Measurements from ENCODE around the gene FSTL3.
"Not testable (repeated sequence)": the region's sequence is repeated elsewhere in the genome, so short reads cannot be mapped to it uniquely, and the experiment has no call there.

GRCh38 chr19:698529-698928 is 22.3 kb downstream of the FSTL3 start:
- TF ChIP-seq FOXM1 (CRISPR knock-in tag; IDR thresholded peaks at IDR 0.05); ZNF263 (CRISPR knock-in tag; IDR thresholded peaks at IDR 0.05); SRF (IDR thresholded peaks at IDR 0.05; ENCODE audit: low read depth, low read length); ATF7 (IDR thresholded peaks at IDR 0.05); ATF7 (CRISPR knock-in tag; IDR thresholded peaks at IDR 0.05); SMARCC2 (IDR thresholded peaks at IDR 0.05); GABPA (IDR thresholded peaks at IDR 0.05; ENCODE audit: low read depth, low read length); GABPA (CRISPR knock-in tag; IDR thresholded peaks at IDR 0.05; ENCODE audit: low read depth); GABPB1 (CRISPR knock-in tag; IDR thresholded peaks at IDR 0.05): not testable (repeated sequence)
- TF ChIP-seq, protein P1, sequence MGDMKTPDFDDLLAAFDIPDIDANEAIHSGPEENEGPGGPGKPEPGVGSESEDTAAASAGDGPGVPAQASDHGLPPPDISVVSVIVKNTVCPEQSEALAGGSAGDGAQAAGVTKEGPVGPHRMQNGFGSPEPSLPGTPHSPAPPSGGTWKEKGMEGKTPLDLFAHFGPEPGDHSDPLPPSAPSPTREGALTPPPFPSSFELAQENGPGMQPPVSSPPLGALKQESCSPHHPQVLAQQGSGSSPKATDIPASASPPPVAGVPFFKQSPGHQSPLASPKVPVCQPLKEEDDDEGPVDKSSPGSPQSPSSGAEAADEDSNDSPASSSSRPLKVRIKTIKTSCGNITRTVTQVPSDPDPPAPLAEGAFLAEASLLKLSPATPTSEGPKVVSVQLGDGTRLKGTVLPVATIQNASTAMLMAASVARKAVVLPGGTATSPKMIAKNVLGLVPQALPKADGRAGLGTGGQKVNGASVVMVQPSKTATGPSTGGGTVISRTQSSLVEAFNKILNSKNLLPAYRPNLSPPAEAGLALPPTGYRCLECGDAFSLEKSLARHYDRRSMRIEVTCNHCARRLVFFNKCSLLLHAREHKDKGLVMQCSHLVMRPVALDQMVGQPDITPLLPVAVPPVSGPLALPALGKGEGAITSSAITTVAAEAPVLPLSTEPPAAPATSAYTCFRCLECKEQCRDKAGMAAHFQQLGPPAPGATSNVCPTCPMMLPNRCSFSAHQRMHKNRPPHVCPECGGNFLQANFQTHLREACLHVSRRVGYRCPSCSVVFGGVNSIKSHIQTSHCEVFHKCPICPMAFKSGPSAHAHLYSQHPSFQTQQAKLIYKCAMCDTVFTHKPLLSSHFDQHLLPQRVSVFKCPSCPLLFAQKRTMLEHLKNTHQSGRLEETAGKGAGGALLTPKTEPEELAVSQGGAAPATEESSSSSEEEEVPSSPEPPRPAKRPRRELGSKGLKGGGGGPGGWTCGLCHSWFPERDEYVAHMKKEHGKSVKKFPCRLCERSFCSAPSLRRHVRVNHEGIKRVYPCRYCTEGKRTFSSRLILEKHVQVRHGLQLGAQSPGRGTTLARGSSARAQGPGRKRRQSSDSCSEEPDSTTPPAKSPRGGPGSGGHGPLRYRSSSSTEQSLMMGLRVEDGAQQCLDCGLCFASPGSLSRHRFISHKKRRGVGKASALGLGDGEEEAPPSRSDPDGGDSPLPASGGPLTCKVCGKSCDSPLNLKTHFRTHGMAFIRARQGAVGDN (CRISPR knock-in tag; IDR thresholded peaks at IDR 0.05): not testable (repeated sequence)
- TF ChIP-seq, protein P2, sequence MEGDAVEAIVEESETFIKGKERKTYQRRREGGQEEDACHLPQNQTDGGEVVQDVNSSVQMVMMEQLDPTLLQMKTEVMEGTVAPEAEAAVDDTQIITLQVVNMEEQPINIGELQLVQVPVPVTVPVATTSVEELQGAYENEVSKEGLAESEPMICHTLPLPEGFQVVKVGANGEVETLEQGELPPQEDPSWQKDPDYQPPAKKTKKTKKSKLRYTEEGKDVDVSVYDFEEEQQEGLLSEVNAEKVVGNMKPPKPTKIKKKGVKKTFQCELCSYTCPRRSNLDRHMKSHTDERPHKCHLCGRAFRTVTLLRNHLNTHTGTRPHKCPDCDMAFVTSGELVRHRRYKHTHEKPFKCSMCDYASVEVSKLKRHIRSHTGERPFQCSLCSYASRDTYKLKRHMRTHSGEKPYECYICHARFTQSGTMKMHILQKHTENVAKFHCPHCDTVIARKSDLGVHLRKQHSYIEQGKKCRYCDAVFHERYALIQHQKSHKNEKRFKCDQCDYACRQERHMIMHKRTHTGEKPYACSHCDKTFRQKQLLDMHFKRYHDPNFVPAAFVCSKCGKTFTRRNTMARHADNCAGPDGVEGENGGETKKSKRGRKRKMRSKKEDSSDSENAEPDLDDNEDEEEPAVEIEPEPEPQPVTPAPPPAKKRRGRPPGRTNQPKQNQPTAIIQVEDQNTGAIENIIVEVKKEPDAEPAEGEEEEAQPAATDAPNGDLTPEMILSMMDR (CRISPR knock-in tag; IDR thresholded peaks at IDR 0.05): not testable (repeated sequence)
- TF ChIP-seq, protein P3, sequence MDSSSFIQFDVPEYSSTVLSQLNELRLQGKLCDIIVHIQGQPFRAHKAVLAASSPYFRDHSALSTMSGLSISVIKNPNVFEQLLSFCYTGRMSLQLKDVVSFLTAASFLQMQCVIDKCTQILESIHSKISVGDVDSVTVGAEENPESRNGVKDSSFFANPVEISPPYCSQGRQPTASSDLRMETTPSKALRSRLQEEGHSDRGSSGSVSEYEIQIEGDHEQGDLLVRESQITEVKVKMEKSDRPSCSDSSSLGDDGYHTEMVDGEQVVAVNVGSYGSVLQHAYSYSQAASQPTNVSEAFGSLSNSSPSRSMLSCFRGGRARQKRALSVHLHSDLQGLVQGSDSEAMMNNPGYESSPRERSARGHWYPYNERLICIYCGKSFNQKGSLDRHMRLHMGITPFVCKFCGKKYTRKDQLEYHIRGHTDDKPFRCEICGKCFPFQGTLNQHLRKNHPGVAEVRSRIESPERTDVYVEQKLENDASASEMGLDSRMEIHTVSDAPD (CRISPR knock-in tag; IDR thresholded peaks at IDR 0.05): not testable (repeated sequence)

Data from HepG2 (cell line).